Hepatocyte (in vitro differentiated cells): ENCODE data around the gene APOC1. TPM values are rescaled to one million over a fixed set of nuclear protein-coding genes. Genes with fewer than 3 reads are reported as not detected.

ENCODE experiments used
- DNase-seq: peaks from one replicate; pipeline ENCODE4 v3.0.0-alpha.2; 2016; ENCODE audit warnings: low spot score
- H2AFZ ChIP-seq: fragments of 200-600 bp; sonication (generic); 2 replicates; pipeline ENCODE4 v1.6.0; 2016; ENCODE audit warnings: antibody characterized with exemption, mild to moderate bottlenecking
- H3K27ac ChIP-seq: fragments of 200-600 bp; sonication (generic); 2 replicates; pipeline ENCODE4 v1.5.1; 2016; ENCODE audit warnings: mild to moderate bottlenecking
- H3K27me3 ChIP-seq: fragments of 200-600 bp; sonication (generic); 2 replicates; pipeline ENCODE4 v1.6.1; 2016
- H3K36me3 ChIP-seq: fragments of 200-600 bp; sonication (generic); replicated peaks from 2 replicates; pipeline ENCODE4 v1.5.1; 2016; ENCODE audit warnings: low read depth; ENCODE audit not compliant: insufficient read depth
- H3K4me1 ChIP-seq: fragments of 200-600 bp; sonication (generic); 2 replicates; pipeline ENCODE4 v1.5.1; 2016; ENCODE audit warnings: mild to moderate bottlenecking, moderate library complexity; ENCODE audit not compliant: insufficient read depth
- H3K4me2 ChIP-seq: fragments of 200-600 bp; sonication (generic); 2 replicates; pipeline ENCODE4 v1.6.0; 2016
- H3K4me3 ChIP-seq: fragments of 200-600 bp; sonication (generic); 2 replicates; pipeline ENCODE4 v1.5.1; 2016; ENCODE audit warnings: mild to moderate bottlenecking
- H3K79me2 ChIP-seq: fragments of 200-600 bp; sonication (generic); 2 replicates; pipeline ENCODE4 v1.6.0; 2017; ENCODE audit warnings: mild to moderate bottlenecking
- H3K9me2 ChIP-seq: fragments of 200-600 bp; sonication (generic); replicated peaks from 2 replicates; pipeline ENCODE4 v1.6.0; 2017; ENCODE audit warnings: mild to moderate bottlenecking; ENCODE audit not compliant: insufficient read depth
- H3K9me3 ChIP-seq: fragments of 200-600 bp; sonication (generic); 2 replicates; pipeline ENCODE4 v1.5.1; 2016; ENCODE audit warnings: low read depth, mild to moderate bottlenecking
- H4K20me1 ChIP-seq: fragments of 200-600 bp; sonication (generic); 2 replicates; pipeline ENCODE4 v1.6.0; 2016; ENCODE audit warnings: mild to moderate bottlenecking; ENCODE audit not compliant: insufficient read depth, poor library complexity, severe bottlenecking
- CTCF ChIP-seq: fragments of 200-600 bp; sonication (generic); IDR thresholded peaks from 2 replicates; pipeline ENCODE4 v1.5.1; 2016; ENCODE audit warnings: antibody characterized with exemption, mild to moderate bottlenecking; ENCODE audit not compliant: poor library complexity
- EZH2 ChIP-seq: fragments of 200-600 bp; sonication (generic); IDR thresholded peaks from 2 replicates; pipeline ENCODE4 v1.6.1; 2016; ENCODE audit warnings: antibody characterized with exemption, mild to moderate bottlenecking, borderline replicate concordance
- EZH2phosphoT487 ChIP-seq: fragments of 200-600 bp; sonication (generic); IDR thresholded peaks from one replicate; pipeline ENCODE4 v1.6.1; 2018; ENCODE audit warnings: antibody characterized with exemption, mild to moderate bottlenecking, low read depth, moderate library complexity; ENCODE audit not compliant: unreplicated experiment, severe bottlenecking
- WGBS: methylation state at CpG from one replicate; pipeline ENCODE4 v1.1.6; 2016; ENCODE audit warnings: low lambda C conversion rate; ENCODE audit errors: missing lambda C conversion rate; 5-methylcytosine and 5-hydroxymethylcytosine counted together
- polyA plus RNA-seq: library from polyadenylated mRNA; unstranded; fragments of >200 nt; fragmentation: Nextera tagmentation; extraction: Ambion mirVana; gene quantifications from 2 replicates; pipeline ENCODE4 v1.2.1, GENCODE V29; 2016
- total RNA-seq: library from RNA; depleted of rRNA; stranded (reverse); fragments of >200 nt; gene quantifications from 2 replicates; pipeline ENCODE4 v1.2.3, GENCODE V29; 2014

APOC1 gene
- total and polyA plus RNA-seq, 2 experiments from 2014 or later, result 390 to 606 TPM

DNA sequence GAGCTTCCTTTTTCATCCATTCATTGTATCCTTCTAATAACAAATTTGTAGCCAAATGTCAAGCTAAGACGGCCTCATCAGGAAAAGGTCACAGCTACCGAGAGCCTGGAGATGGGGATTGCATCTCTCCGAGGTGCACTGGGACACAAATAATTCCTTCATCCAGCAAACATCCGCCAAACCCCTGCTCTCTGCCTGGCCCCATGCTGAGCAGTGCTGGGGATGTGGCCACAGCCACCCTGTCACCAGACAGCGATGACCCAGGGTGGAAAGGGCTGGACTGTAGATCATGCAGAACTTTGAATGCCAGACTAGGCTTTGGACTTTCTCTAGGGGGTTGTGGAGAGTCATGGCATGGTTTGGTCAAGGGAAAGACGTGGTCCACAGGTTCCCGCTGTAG is 21.5 kb upstream of the APOC1 start:
- H3K27me3 ChIP-seq, result no peaks in the 10 kb centered on the region
- DNase-seq, result no peak
- no peak overlapping the region for H2AFZ ChIP-seq
- H3K9me2 ChIP-seq, result no peaks in the 10 kb centered on the region
- peak overlapping the region; percentile 98 for H3K4me2 ChIP-seq
- H3K9me3 ChIP-seq, result no peaks in the 10 kb centered on the region
- no peak overlapping the region for H3K4me3 ChIP-seq
- WGBS, result 97% methylated on average over 7 of the region's 7 CpGs
- no peaks in the 10 kb centered on the region for H3K36me3 ChIP-seq
- peaks cover 2% of the 10 kb centered on the region for H4K20me1 ChIP-seq
- no peak overlapping the region for H3K27ac ChIP-seq
- H3K4me1 ChIP-seq, result peaks cover 9% of the 10 kb centered on the region
- peaks cover 21% of the 10 kb centered on the region for H3K79me2 ChIP-seq
- TF ChIP-seq EZH2 (no peak), EZH2phosphoT487 (no peak), CTCF (no peak)

- H3K79me2 ChIP-seq, result peaks cover 21% of the 10 kb centered on the region
- H3K27me3 ChIP-seq, result no peaks in the 10 kb centered on the region
- no peak for DNase-seq
- H3K36me3 ChIP-seq, result no peaks in the 10 kb centered on the region
- peaks cover 9% of the 10 kb centered on the region for H3K4me1 ChIP-seq
- no peaks in the 10 kb centered on the region for H3K9me3 ChIP-seq
- 90% methylated on average over 17 of the region's 18 CpGs for WGBS
- peaks cover 2% of the 10 kb centered on the region for H4K20me1 ChIP-seq
- no peak for TF ChIP-seq CTCF
- no peak for TF ChIP-seq EZH2
- TF ChIP-seq EZH2phosphoT487, result no peak
- no peak overlapping the region for H3K4me3 ChIP-seq
- no peak overlapping the region for H3K27ac ChIP-seq
- no peaks in the 10 kb centered on the region for H3K9me2 ChIP-seq
- H3K4me2 ChIP-seq, result no peak overlapping the region
- no peak overlapping the region for H2AFZ ChIP-seq
These were observed 20.9 kb upstream of the APOC1 start for GRCh38 chr19:44893332-44894051.

- Histone ChIP-seq H2AFZ (no peak overlapping the region), H3K9me2 (no peaks in the 10 kb centered on the region), H3K9me3 (no peaks in the 10 kb centered on the region), H3K79me2 (peaks cover 21% of the 10 kb centered on the region), H3K36me3 (no peaks in the 10 kb centered on the region), H4K20me1 (peaks cover 2% of the 10 kb centered on the region), H3K4me1 (peaks cover 9% of the 10 kb centered on the region), H3K27me3 (no peaks in the 10 kb centered on the region), H3K27ac (no peak overlapping the region), H3K4me2 (no peak overlapping the region), H3K4me3 (no peak overlapping the region)
- DNase-seq, result no peak
- TF ChIP-seq CTCF, result no peak
- TF ChIP-seq EZH2phosphoT487, result no peak
- TF ChIP-seq EZH2, result no peak
- WGBS, result 96% methylated on average over 6 of the region's 6 CpGs
These were observed 20.4 kb upstream of the APOC1 start for GRCh38 chr19:44894052-44894400.
